RKO (cell line): ENCODE data around the gene CENPO.

Experiments
- DNase-seq: peaks from one replicate; pipeline ENCODE4 v3.0.0-alpha.2; 2016; ENCODE audit warnings: low spot score

The CENPO gene

DNA sequence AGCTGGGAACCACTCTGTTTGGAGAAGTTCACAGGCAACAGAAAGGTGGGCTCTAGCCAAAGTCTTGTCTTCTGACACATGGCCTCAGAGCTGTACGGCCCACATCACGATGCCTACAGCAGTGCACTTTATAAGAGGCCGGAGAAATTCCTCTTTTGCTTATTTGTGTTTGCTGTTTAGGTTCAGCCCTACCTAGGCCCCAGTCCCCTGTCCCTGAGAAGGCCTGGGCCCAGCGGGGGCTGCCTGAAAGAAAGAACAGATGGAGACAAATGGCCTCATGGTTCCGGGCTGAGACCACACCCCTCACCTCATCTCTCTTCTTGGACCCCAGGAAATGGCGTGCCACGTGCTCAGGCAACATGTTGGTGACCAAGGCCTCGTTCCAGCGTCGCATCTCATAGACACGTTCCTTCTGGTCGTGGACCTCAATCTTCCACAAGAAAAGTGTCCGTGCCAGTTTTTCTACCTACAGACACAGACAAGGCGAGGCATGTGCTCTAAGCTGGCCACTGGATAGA lies 30.9 kb downstream of the CENPO start:
- DNase-seq, result no peak

DNA sequence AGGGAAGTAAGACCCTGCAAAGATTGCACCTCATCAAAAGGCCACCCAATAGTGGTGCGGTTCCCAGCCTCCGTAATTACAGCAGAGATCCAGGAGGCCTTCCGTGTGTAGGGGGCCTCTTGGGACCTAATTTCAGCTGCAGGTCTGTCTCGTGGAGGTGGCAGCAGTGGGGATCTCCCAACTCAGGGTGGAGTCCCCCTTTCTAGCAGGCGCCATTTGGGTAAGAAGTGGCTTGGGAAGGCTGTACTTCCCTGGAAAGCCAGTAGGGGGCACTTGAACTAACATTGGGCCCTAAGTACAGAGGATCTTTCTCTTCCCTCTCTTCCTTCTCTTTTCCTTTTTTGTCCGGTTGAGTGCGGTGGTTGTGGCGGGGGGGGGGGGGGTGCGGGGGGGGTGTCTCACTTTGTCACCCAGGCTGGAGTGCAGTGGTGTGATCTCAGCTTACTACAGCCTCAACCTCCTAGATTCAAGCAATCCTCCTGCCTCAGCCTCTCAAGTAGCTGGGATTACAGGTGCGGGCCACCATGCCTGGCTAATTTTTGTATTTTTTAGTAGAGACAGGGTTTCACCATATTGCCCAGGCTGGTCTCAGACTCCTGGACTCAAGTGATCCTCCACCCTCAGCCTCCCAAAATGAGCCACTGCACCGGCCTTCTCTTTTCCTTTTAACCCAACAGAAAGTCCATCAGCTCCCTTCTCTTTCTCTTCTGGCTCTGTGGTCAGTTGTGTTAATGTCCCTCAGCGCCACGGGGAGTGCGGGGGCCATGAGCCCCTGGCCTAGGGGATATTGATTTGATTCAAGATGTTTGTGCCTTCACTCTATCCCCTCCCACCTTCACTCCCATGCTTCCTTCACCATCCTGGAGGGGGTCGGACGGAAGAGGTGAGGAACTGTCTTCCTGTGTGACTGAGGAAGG lies 32.0 kb downstream of the CENPO start:
- no peak for DNase-seq

DNA sequence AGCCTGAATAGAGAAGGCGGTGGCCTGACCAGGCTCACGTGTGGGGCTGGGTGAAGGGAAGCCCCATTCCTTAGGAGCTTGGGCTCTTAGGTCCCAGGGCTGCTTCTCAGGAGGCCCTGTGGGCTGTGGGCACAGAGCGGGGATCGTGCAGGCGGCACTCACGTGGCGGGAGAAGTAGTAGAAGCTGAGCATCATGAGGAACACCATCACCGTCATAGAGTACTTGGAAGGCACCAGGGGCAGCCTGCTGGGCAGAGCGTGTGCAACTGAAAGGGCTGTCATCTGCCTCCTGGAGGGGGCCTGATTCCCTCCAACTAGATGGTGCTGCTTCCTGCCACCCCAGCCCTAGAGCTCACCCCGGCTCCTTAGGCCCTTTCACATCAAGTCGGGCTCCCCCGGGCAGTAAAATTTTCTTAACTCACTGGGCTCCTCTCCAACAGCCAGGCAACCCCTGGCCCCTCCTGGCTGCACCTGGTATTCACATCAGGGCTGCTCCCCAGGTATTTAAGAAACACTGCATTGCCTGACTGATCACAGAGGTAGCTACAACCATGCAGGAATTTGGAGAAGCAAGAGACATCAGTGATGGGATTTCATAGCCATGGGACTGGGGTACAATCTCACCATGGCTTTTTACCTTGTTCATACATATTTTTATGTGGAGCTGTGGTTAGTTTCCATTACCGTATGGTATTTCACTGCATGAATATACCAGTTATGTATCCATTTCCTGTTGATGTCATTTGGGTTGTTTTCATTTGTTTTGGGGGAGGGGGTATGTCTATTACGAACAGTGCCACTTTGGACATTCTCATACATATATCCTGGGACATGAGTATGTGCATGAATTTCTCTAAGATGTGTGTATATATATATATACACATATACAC lies 32.9 kb downstream of the CENPO start:
- no peak for DNase-seq

DNA sequence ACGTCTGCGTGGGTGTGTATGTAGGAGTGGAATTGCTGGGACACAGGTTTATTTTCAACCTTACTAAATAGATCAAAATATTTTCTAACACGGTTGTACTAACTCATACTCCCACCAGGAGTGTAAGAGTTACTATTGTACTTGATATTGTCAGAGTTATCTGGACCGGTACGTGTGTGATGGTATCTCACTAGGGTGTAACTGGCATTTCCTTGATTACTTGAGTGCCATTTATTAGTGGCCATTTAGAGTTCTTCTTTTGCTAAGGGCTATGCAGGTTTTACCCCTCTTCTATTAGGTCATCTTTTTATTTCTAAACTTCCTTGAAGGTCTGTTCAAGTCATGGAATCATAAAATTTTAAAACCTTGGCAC lies 33.5 kb downstream of the CENPO start:
- no peak for DNase-seq

DNA sequence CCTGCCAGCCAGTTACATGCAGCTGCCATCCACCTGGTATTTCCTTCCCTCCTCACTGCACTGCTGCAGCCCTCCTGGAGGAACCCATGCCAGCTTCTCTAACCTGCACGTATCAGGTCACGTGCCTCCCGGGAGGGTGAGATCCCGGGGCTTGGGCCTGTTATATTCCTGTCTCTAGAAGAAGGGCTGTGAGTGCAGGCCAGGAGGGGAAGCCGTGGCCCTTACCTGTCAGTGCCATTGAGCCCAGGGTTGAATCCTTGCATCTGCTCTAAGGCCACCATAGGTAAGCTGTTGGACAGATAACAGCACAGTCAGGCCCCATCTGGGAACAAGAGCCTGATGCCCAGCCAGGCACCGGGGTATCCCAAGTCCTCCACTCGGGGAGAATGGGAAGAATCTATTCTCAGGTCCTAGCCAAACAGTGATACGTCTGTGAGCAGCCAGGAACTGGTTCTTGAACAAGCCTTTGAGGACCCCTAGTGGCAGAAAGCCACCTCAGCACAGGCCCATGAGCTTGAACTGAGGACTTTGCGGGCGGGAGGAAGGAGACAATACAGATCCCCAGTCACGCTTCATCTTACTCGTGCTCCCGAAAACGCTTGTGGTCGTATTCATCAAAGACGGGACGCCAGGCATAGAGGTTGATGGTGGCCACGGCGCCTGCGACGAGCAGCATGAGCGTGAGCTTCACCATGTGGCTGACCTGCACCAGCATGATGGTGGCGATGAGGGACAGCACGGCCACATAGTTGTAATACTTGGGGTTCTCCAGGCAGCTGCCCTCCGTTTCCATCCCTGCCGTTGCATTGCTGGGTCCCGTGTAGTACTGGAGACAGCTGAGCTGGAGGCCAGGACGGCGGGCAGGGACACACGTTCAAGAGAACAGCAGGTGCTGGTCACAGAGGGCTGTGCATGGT lies 34.4 kb downstream of the CENPO start:
- peak; percentile 83 for DNase-seq

DNA sequence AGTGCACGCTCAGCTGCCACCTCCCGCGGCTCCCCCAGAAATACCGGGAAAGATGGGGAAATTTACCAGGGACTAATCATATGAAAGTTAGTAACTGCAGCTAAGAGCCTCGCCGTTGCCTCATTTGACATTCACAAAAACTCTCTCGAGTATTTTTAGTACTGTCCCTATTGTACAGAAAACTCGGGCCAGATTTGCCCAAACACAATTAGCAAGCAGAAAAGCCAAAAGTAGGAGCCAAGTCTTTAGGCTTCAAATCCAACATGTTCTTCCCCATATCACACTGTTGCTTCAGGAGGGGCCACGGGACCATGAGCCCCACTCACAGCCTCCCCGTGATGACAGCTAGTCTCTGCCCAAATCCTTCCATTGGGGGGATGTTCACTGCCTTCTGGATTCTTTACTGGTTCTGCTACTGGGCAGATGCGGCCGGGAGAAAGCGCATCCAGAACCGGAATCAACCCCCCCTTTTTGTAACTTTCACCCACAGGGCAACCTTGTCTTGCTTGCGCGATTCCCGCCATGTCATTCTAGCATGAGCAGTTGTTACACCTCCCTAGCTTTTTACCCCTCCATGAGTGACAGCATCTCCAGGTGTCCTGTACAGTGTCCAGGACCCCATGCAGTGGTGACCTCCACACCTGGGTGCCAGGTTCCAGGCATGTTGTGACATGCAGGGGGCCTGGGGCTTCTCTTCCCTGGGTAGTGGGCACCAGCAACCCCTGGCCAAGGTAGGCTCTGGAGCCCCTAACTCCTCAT lies 35.2 kb downstream of the CENPO start:
- DNase-seq, result no peak

DNA sequence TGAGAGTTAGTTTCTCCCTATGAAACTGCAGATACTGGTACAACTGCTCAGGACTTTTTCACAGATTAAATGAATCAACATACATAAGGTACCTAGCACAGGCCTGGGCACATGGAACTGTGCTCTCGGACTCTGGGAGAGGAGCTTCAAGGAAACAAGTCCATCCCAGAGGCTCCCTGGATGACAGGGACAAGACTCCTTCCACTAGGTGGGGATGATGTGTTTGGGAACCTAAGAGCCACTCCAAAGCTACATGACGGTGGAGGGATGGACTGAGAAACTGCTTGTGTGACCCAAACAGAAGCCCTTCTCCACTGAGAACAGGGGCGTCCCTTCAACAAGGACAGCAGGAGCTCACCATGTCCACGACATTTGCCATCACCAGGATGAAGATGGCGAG lies 37.1 kb downstream of the CENPO start:
- DNase-seq, result no peak

DNA sequence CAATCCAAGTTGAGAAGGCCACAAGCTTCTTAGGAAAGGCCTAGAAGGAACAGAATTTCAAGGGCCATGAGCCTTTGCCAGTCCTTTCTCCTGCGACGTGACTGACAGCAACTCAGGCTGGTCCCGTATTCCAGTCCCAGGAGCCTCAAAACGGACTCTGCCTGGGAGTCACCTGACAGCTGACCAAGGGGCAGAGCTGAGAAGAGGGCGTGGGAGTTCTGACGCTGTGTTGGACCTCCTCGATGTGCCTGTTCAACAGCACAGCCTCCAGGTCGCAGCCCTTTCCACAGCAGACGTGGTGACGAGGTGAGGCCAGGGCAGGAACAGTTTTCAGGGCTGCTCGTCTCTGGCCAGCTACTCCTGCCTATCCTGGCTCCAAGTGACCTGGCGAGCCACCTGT lies 37.6 kb downstream of the CENPO start:
- DNase-seq, result no peak

DNA sequence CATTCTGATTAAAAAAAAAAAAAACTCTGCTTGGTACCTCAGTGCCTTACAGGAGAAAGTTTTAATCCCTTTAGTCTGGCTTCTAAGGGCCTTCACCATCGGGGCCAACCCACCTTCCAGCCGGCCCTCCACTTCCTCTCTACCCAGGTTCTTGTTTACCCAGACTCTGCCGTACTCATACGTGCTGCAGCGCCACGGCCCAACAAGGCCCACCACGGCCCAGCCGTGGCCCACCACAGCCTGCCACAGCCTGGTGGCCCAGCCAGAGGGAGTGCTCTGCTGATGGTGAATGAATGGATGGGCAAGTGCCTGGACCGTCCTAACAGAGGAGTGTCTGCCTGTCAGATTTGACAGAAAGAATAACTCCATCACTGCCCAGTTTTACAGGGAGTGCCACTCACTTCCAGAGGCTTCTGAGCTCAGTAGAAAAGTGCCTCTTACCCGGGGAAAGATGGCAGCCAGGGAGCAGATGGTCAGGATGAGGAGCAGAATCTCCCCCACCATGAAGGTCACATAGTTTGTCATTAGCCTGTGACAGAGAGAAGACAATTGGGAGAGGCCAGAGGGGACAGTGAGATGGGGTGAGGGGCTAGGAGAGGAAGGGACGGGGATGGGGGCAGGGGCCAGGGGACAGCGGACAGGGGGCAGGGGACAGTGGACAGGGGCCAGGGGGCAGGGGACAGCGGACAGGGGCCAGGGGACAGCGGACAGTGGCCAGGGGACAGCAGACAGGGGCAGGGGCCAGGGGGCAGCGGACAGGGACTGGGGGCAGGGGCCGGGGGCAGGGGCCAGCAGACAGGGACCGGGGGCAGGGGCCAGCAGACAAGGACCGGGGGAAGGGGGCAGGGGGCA lies 38.2 kb downstream of the CENPO start:
- DNase-seq, result no peak

DNA sequence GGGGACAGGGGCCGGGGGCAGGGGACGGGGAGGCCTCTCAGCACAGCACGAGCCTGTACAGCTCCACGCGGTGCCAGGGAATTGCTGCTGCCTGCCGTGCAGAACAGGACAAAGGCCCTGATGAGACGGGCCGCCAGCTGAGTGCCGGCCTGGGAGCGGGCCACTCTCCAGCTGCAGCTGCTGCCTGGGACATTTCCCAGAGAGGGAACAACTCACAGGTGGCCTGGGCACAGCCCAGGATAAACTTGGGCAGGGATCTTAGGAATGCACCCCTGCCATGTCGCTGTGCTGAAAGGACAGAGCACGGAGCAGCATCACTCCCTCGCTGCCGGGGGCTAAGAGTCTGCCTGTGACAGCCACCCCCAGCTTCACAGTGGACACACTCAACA lies 38.8 kb downstream of the CENPO start:
- no peak for DNase-seq

DNA sequence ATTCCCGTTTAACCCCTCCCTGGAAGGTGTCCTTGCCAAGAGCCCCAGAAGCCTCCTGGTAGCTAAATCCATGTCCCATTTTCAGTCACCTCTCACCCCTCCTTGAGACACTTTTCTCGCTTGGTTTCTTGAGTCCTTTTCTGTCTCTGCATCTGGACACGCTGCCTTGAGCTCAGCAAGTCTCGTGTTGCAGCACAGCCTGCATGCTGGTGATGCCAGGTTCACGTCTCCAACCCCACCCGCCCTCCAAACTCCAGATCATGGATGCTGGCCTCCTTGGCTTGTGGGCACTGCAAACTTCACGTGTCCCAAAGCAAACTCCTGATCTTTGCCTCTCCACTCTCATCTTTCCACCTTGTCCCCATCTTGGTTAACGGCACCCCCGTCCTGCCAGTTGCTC lies 39.3 kb downstream of the CENPO start:
- DNase-seq, result no peak

DNA sequence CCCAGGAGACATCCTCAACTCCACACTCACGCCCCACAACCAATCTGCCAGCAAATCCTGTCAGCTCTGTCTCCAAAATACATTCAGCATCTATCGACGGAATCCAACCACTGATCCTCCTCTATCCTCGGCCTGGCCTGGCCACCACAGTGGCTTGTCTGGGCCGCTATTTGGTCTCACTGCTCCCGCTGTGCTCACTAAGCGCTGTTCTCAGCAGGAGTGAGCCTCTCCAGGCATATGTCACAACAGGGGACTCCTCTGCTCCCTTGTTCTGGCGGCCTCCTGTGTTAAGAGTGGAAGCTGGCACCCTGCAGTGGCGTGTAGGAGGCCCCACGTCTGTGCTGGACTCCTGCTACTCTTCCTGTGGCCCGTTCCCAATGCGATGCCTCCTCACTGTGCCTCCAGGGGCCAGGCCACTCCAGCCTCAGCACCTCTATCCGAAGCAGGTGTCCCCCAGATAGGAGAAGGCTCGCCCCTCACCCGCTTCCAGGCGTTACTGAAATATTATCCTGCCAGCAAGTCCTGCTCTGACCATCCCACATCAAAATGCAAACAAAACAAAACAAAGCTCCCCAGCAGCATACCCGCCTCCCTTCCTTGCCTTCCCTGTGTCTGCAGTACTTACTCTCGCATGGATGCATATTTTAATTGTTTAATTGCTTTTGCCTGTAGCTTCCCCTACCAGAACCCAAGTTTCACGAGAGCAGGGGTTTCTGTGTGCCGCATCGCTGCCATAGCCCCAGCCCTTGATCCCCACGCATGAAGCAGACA lies 39.9 kb downstream of the CENPO start:
- no peak for DNase-seq

DNA sequence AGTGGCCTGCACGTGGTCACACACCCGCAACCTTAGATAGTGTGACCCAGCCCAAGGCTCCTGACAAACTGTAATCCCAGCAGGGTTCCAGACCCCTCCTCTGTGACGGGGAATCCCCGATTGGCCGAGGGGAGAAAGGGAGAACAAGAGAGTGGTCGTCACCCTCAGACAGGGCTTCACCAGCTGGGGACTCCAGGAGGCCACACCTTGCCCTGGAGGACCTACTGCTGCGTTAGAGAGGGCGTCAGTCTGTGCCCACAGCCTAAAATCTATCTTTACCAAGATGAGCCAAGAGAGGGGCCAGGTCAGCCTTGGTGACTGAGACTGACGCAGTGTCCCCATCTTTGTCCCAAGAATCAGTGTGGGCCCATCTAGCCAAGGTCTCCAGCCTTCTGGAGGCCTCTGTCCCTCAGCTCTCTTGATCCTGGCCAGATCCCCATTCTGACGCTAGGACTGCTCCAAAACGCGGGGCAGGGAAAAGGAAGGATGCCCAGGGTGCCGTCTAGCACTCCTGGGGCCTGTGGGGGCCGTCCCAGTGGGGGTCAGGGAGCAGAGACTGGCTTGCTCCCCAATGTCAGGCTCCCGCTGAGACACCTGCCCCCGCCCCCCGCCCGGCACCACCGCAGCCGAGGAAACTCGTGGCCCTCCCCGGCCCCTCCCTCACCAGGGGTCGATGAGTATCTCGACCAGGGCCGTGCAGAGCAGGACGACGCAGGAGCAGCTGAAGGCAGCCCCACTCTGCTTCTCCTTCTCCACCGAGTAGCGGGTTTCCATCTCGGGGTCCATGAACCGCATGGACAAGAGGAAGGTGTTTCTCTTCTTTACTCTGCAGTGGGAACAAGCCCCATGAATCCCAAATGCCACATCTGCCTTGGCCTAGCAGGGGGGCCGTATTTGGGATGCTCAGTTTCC lies 40.9 kb downstream of the CENPO start:
- no peak for DNase-seq

DNA sequence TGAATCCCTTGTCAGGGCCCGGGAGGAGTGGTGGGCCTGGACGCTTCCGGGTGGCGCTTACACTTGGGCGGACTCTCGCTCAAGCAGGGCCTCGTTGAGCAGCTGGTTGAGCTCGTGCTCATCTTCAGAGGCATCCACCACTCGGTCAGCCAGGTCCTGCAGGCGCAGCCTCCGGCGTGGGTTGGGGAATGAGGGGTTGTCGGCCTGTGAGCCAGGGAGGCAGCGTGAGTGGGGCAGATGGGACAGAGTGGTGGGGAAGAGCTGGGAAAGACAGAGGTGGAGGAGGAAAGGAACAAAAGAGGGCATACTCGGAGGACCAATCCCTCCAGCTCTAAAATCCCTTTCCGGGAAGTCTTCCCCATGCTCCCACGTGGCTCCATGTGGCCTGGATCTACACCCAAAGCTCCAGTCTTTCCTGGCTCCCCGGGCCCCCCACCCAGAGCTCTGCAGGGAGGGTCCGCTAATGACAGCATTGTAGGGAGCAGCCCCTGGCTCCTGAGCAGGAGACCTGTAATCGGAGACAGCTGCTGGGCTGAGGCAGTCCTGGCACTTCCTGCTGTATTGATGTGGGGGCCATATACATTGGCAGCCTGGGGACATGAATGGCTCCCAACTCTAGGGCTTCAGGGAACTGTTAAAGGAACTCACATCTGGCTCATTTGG lies 41.6 kb downstream of the CENPO start:
- no peak for DNase-seq

DNA sequence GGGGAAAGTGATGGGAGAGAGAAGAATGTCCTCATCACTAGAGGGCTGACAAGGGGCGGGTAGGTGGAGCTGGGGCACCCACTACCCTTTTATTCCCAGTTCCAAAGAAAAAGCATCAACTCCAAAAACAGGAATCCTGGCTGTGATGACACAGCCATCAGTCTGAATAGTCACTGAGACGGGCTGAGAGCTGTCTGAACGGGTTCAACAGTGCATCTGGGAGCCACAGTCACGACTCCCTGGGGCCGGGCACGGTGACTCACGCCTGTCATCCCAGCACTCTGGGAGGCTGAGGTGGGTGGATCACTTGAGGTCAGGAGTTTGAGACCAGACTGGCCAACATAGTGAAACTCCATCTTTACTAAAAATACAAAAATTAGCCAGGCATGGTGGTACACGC lies 42.2 kb downstream of the CENPO start:
- peak; percentile 45 for DNase-seq

DNA sequence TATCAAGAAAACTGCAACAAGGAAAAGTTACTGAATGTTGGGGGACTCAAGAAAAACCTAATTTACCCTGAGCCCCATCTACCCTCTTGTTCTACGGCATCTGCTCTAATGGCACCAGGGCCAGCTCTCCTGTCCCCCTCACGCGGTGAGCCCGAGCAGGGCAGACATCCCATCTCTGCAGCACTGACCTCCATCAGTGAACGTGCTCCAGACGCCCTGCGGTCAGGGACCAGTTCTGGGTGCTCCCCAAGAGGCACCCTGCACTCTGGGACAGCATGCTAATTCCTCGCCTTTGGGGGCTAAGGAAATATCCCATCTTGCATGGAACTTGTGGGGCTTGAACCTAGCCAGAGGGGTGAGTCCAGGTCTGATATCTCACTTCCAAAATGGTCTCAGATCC lies 43.0 kb downstream of the CENPO start:
- no peak for DNase-seq

DNA sequence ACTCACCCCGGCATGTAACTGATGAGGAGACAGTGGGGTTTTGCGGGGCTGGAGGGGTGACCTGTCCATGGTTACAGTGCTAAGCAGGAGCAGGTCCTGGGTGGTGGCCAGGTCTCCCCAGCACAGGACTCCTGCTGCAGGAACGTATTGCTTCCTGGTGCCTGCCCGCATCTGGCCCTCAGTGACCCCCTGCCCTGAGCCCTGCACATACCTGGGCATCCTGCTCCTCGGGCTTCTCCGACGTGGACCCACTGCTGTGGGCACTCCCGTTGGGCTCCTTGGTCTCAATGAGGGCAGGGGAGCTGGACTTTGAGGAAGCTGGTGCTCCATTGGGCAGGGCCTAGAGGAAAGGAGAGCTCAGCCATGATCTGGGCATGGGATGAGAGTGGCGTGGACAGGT lies 43.5 kb downstream of the CENPO start:
- DNase-seq, result no peak

DNA sequence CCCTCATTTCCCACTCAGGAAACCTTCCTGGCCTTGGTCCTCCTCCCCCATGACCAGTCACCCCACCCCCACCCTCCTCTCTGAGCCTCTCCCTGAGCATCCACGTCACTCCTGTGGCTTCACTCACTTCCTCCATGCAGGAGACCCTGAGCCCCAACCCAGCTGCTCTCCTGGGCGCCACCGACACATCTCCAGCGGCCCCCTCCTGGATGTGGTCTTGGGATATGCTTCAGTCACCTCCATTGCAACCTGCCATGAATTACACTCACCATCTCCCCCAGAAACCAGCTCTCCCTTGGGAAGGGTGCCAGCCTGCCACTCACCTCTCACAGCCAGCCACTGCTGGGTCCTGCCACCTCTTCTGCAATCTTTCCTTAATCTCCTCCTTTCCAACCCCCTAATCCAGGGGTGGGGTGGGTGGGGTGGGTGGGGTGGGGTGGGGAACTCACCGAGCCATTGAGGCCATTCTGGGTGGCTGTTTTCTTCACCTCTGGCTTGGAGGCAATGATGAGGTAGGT lies 44.8 kb downstream of the CENPO start:
- DNase-seq, result no peak
